Measurements from ENCODE around the gene PPFIA2.

PPFIA2 gene

DNA sequence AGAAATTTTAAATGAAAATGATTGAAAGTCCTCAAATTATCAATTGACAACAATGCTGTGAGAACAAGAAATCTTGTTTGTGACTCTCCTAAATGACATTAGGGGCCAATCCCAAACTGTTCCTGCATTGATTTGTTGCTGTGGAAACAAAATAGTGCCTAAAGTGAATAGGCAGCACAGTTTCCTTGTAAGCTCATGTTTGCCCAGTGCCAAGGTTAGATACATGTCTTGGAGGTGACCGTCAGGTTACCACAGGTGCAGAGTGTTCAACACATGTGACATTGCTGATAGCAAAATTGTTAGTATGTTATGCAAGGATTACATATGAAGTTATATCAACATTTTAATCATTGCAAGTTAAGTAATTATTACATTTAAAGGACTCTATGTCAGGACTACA, 388.7 kb downstream of the PPFIA2 start:
- no peaks in the 10 kb centered on the region for H4K20me1 ChIP-seq (ENCODE audit: insufficient read depth, low read length)
- no peaks in the 10 kb centered on the region for H3K79me2 ChIP-seq (ENCODE audit: insufficient read depth, low read length)
- no peak overlapping the region for H3K4me2 ChIP-seq (ENCODE audit: low read length)
- H2AFZ ChIP-seq (ENCODE audit: low read length): no peak overlapping the region
- no peak overlapping the region for H3K4me3 ChIP-seq (ENCODE audit: low read depth, low read length, poor library complexity, severe bottlenecking)
- no peaks in the 10 kb centered on the region for H3K27me3 ChIP-seq (ENCODE audit: insufficient read depth, low read length)
- H3K9me2 ChIP-seq (ENCODE audit: low read depth, low read length): no peaks in the 10 kb centered on the region
- no peaks in the 10 kb centered on the region for H3F3A ChIP-seq (ENCODE audit: insufficient read depth, low read length)
- H3K36me3 ChIP-seq (ENCODE audit: insufficient read depth, low read length): no peaks in the 10 kb centered on the region
- H3K9ac ChIP-seq (ENCODE audit: low read length): no peak overlapping the region
- H3K9me3 ChIP-seq (ENCODE audit: low read length): no peaks in the 10 kb centered on the region
- TF ChIP-seq, protein P1, sequence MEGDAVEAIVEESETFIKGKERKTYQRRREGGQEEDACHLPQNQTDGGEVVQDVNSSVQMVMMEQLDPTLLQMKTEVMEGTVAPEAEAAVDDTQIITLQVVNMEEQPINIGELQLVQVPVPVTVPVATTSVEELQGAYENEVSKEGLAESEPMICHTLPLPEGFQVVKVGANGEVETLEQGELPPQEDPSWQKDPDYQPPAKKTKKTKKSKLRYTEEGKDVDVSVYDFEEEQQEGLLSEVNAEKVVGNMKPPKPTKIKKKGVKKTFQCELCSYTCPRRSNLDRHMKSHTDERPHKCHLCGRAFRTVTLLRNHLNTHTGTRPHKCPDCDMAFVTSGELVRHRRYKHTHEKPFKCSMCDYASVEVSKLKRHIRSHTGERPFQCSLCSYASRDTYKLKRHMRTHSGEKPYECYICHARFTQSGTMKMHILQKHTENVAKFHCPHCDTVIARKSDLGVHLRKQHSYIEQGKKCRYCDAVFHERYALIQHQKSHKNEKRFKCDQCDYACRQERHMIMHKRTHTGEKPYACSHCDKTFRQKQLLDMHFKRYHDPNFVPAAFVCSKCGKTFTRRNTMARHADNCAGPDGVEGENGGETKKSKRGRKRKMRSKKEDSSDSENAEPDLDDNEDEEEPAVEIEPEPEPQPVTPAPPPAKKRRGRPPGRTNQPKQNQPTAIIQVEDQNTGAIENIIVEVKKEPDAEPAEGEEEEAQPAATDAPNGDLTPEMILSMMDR (IDR thresholded peaks at IDR 0.05; ENCODE audit: low read length): no peak
- no peak for TF ChIP-seq EZH2 (IDR thresholded peaks at IDR 0.05; ENCODE audit: borderline replicate concordance, low read length)
- no peaks in the 10 kb centered on the region for H3K4me1 ChIP-seq (ENCODE audit: insufficient read depth, low read length, severe bottlenecking)
- H3K27ac ChIP-seq (ENCODE audit: low read depth, low read length, poor library complexity, severe bottlenecking): no peak overlapping the region

DNA sequence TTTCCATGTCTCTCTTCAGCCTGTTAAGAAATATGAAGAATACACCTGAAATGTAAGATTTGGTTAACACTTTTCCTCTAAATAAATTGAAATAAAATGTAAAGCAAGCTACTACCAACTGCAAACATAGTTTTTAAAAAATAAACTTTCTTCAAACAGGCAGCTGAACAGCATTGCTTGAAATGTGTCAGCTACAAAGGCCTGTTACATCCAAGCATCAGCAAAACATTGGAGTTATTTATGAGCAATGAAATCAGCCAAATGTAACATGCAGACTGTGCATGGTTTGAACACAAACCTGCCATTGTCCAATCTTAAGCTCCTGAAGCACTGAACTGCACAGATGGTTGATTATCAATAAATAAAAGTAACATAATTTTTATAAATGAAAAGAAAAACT, 390.0 kb downstream of the PPFIA2 start:
- Histone ChIP-seq H3K9me2 (ENCODE audit: low read depth, low read length) (no peaks in the 10 kb centered on the region), H3K4me1 (ENCODE audit: insufficient read depth, low read length, severe bottlenecking) (no peaks in the 10 kb centered on the region), H2AFZ (ENCODE audit: low read length) (no peak overlapping the region), H3K4me3 (ENCODE audit: low read depth, low read length, poor library complexity, severe bottlenecking) (no peak overlapping the region), H3K27me3 (ENCODE audit: insufficient read depth, low read length) (no peaks in the 10 kb centered on the region), H3K9me3 (ENCODE audit: low read length) (no peaks in the 10 kb centered on the region), H4K20me1 (ENCODE audit: insufficient read depth, low read length) (no peaks in the 10 kb centered on the region), H3K27ac (ENCODE audit: low read depth, low read length, poor library complexity, severe bottlenecking) (no peak overlapping the region), H3K4me2 (ENCODE audit: low read length) (no peak overlapping the region), H3K36me3 (ENCODE audit: insufficient read depth, low read length) (no peaks in the 10 kb centered on the region), H3F3A (ENCODE audit: insufficient read depth, low read length) (no peaks in the 10 kb centered on the region), H3K79me2 (ENCODE audit: insufficient read depth, low read length) (no peaks in the 10 kb centered on the region), H3K9ac (ENCODE audit: low read length) (no peak overlapping the region)
- TF ChIP-seq EZH2 (IDR thresholded peaks at IDR 0.05; ENCODE audit: borderline replicate concordance, low read length): no peak
- TF ChIP-seq, protein P1 (IDR thresholded peaks at IDR 0.05; ENCODE audit: low read length): no peak

DNA sequence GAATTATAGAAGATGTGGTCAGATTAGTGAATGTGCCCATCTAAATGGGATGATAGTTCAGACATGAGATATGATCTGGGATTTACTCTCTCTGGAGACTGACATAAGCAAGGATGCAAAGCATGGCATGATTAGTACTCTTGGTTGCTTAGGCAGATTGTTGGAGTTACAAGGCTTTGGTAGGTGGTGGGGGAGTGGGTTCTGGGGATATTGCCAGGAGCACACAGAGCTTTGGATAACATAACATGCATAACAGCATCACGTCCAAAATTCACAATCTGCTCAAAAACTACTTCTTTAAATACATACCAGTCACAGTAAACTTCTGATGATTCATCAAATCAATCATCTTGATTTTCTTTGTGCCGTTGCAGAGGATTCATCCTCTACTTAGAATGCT, 393.9 kb downstream of the PPFIA2 start:
- Histone ChIP-seq H3K9ac (ENCODE audit: low read length) (no peak overlapping the region), H3K4me2 (ENCODE audit: low read length) (no peak overlapping the region), H3K9me2 (ENCODE audit: low read depth, low read length) (no peaks in the 10 kb centered on the region), H4K20me1 (ENCODE audit: insufficient read depth, low read length) (no peaks in the 10 kb centered on the region), H3K36me3 (ENCODE audit: insufficient read depth, low read length) (no peaks in the 10 kb centered on the region), H3K27ac (ENCODE audit: low read depth, low read length, poor library complexity, severe bottlenecking) (no peak overlapping the region), H3K27me3 (ENCODE audit: insufficient read depth, low read length) (no peaks in the 10 kb centered on the region), H3K4me1 (ENCODE audit: insufficient read depth, low read length, severe bottlenecking) (no peaks in the 10 kb centered on the region), H2AFZ (ENCODE audit: low read length) (no peak overlapping the region), H3K9me3 (ENCODE audit: low read length) (no peaks in the 10 kb centered on the region), H3F3A (ENCODE audit: insufficient read depth, low read length) (no peaks in the 10 kb centered on the region), H3K4me3 (ENCODE audit: low read depth, low read length, poor library complexity, severe bottlenecking) (no peak overlapping the region), H3K79me2 (ENCODE audit: insufficient read depth, low read length) (no peaks in the 10 kb centered on the region)
- no peak for TF ChIP-seq EZH2 (IDR thresholded peaks at IDR 0.05; ENCODE audit: borderline replicate concordance, low read length)
- TF ChIP-seq, protein P1 (IDR thresholded peaks at IDR 0.05; ENCODE audit: low read length): no peak
